Aorta (tissue), 5 donors: ENCODE measurements around the gene CRYZL1. TPM values are rescaled to one million over a fixed set of nuclear protein-coding genes. Genes with fewer than 3 reads are reported as not detected.

Source experiments
- ATAC-seq: fragments of 200-7000 bp; cut with Tn5 transposase; one replicate; pipeline ENCODE4 v1.9.1; 2022; ENCODE audit warnings: moderate library complexity; ENCODE audit not compliant: low FRiP score
- DNase-seq, 2 donors: peaks; one replicate each; pipeline ENCODE4 v3.0.0-alpha.2; 2020
- H3K27ac ChIP-seq, 2 donors: one replicate each; pipeline ENCODE4 v1.5.1; 2013; ENCODE audit warnings: low read length in 2 of 2, mild to moderate bottlenecking in 2 of 2, moderate library complexity in 2 of 2, control low read depth in 1 of 2, inconsistent platforms in 1 of 2, low read depth in 1 of 2
- H3K27me3 ChIP-seq, 2 donors: one replicate each; pipeline ENCODE4 v1.6.1; 2013; ENCODE audit warnings: control low read depth in 1 of 2, low read length in 1 of 2, mild to moderate bottlenecking in 1 of 2, moderate library complexity in 1 of 2; ENCODE audit not compliant: insufficient read depth in 2 of 2, control insufficient read depth in 1 of 2
- H3K36me3 ChIP-seq, 2 donors: one replicate each; pipeline ENCODE4 v1.6.1; 2013; ENCODE audit warnings: control low read depth in 1 of 2, low read length in 1 of 2, mild to moderate bottlenecking in 1 of 2; ENCODE audit not compliant: insufficient read depth in 2 of 2, control insufficient read depth in 1 of 2
- H3K4me1 ChIP-seq, 2 donors: one replicate each; pipeline ENCODE4 v1.6.1; 2013; ENCODE audit warnings: low read length in 2 of 2, control low read depth in 1 of 2, mild to moderate bottlenecking in 1 of 2, moderate library complexity in 1 of 2; ENCODE audit not compliant: insufficient read depth in 2 of 2, control insufficient read depth in 1 of 2
- H3K4me3 ChIP-seq, 2 donors: one replicate each; pipeline ENCODE4 v1.5.1; 2013; ENCODE audit warnings: low read length in 2 of 2, control low read depth in 1 of 2, mild to moderate bottlenecking in 1 of 2
- H3K9me3 ChIP-seq: one replicate; pipeline ENCODE4 v1.6.1; 2013; ENCODE audit warnings: mild to moderate bottlenecking, low read length; ENCODE audit not compliant: control insufficient read depth
- WGBS, 2 donors: extraction: QIAGEN DNeasy Blood & Tissue Kit; methylation state at CpG; one replicate each; pipeline ENCODE4 v1.1.7; 2013; 5-methylcytosine and 5-hydroxymethylcytosine counted together
- intact Hi-C, 2 donors: fragments of 100-400 bp; cut with DNase I; formaldehyde crosslinking; loops; one replicate each; pipeline versions ENCODE4 v1.14.2 to v1.15.0; 2022
- polyA plus RNA-seq, 2 donors: library from polyadenylated mRNA; stranded (reverse); fragments of 200-250 nt; gene quantifications; one replicate each; pipeline ENCODE4 v1.2.3, GENCODE V29; 2013
- total RNA-seq, 2 donors: library from RNA; stranded (reverse); fragmentation: NEBNext Ultra II Directional; extraction: Animal tissue kit (Norgen Biotek cat#: 25700); gene quantifications; one replicate each; pipeline ENCODE4 v1.2.1, GENCODE V29; 2021
- donor health status: healthy with polysubstance abuse.
- donor health status: Bipolar disorder and iron deficiency.
- donor health status: DM: no; HTN: no; CAD: no.
- donor health status: DM: no; HTN: no; CAD: no.
- donor health status: DM: yes; HTN: yes; CAD: no.

CRYZL1 gene
- total and polyA plus RNA-seq, 4 donors: 49.4 to 65.2 (median 61.5) TPM

- Histone ChIP-seq H3K27ac (no peak overlapping the region), H3K4me3 (no peak overlapping the region), H3K9me3 (no peaks in the 10 kb centered on the region), H3K4me1 (peaks cover 0 to 3% of the 10 kb centered on the region in 2 donors), H3K27me3 (no peaks in the 10 kb centered on the region), H3K36me3 (no peaks in the 10 kb centered on the region)
- no peak for DNase-seq
- 70 to 84% methylated on average over 8 of the region's 8 CpGs for WGBS, 2 donors
- intact Hi-C loops: loop anchor here in 1 of 2 donors (5.0 to 10.0 kb wide), 2 partner anchors 68 to 105 kb away; no protein-coding TSS in a partner anchor
- ATAC-seq: peak; percentile 25
These were observed 15.7 kb upstream of the CRYZL1 start for GRCh38 chr21:33657124-33657820.

- WGBS, 2 donors: 21 to 24% methylated on average over 8 of the region's 8 CpGs
- Histone ChIP-seq H3K4me3 (no peak overlapping the region), H3K4me1 (peaks cover 0 to 3% of the 10 kb centered on the region in 2 donors), H3K27ac (peak overlapping the region; percentile 8 to 78), H3K27me3 (no peaks in the 10 kb centered on the region), H3K9me3 (no peaks in the 10 kb centered on the region), H3K36me3 (no peaks in the 10 kb centered on the region)
- no peak for ATAC-seq
- DNase-seq: no peak
- intact Hi-C loops: loop anchor here in 1 of 2 donors (5.0 to 10.0 kb wide), 2 partner anchors 69 to 107 kb away; no protein-coding TSS in a partner anchor
These were observed 14.2 kb upstream of the CRYZL1 start for GRCh38 chr21:33655588-33656221.

- intact Hi-C loops: loop anchor here in 1 of 2 donors (5.0 to 10.0 kb wide), 2 partner anchors 33 to 70 kb away; no protein-coding TSS in a partner anchor
- no peak for ATAC-seq
- Histone ChIP-seq H3K9me3 (no peaks in the 10 kb centered on the region), H3K27me3 (no peaks in the 10 kb centered on the region), H3K4me3 (no peak overlapping the region), H3K27ac (no peak overlapping the region), H3K36me3 (no peaks in the 10 kb centered on the region), H3K4me1 (peaks cover 0 to 3% of the 10 kb centered on the region in 2 donors)
- no peak for DNase-seq
- 91 to 96% methylated on average over 4 of the region's 4 CpGs for WGBS, 2 donors
These were observed 12.9 kb upstream of the CRYZL1 start for GRCh38 chr21:33654412-33654811.

- H3K9me3 ChIP-seq: no peaks in the 10 kb centered on the region
- no peak overlapping the region for H3K4me3 ChIP-seq
- no peaks in the 10 kb centered on the region for H3K27me3 ChIP-seq
- peaks cover 0 to 3% of the 10 kb centered on the region in 2 donors for H3K4me1 ChIP-seq
- intact Hi-C loops: loop anchor here in 1 of 2 donors (5.0 to 10.0 kb wide), 2 partner anchors 35 to 73 kb away; no protein-coding TSS in a partner anchor
- WGBS, 2 donors: 78 to 83% methylated on average over 8 of the region's 8 CpGs
- no peak for ATAC-seq
- DNase-seq: no peak
- H3K36me3 ChIP-seq: no peaks in the 10 kb centered on the region
- H3K27ac ChIP-seq: no peak overlapping the region
These were observed 10.6 kb upstream of the CRYZL1 start for GRCh38 chr21:33651965-33652680.

GRCh38 chr21:33650929-33651509 lies 9.5 kb upstream of the CRYZL1 start:
- no peak for ATAC-seq
- H3K9me3 ChIP-seq: no peaks in the 10 kb centered on the region
- no peak for DNase-seq
- H3K27me3 ChIP-seq: no peaks in the 10 kb centered on the region
- WGBS, 2 donors: 74 to 75% methylated on average over 7 of the region's 7 CpGs
- no peak overlapping the region for H3K4me3 ChIP-seq
- peaks cover 0 to 3% of the 10 kb centered on the region in 2 donors for H3K4me1 ChIP-seq
- H3K27ac ChIP-seq: no peak overlapping the region
- H3K36me3 ChIP-seq: no peaks in the 10 kb centered on the region
- intact Hi-C loops: loop anchor here in 1 of 2 donors (5.0 to 10.0 kb wide), 2 partner anchors 36 to 74 kb away; no protein-coding TSS in a partner anchor

GRCh38 chr21:33650230-33650629 lies 8.7 kb upstream of the CRYZL1 start:
- WGBS, 2 donors: 66 to 68% methylated on average over 7 of the region's 7 CpGs
- intact Hi-C loops: loop anchor here in 1 of 2 donors (5.0 to 10.0 kb wide), 2 partner anchors 37 to 75 kb away; no protein-coding TSS in a partner anchor
- H3K9me3 ChIP-seq: no peaks in the 10 kb centered on the region
- no peak overlapping the region for H3K4me3 ChIP-seq
- no peak overlapping the region for H3K27ac ChIP-seq
- peaks cover under 1 to 3% of the 10 kb centered on the region in 2 donors for H3K4me1 ChIP-seq
- no peaks in the 10 kb centered on the region for H3K36me3 ChIP-seq
- ATAC-seq (no peak), DNase-seq (no peak)
- H3K27me3 ChIP-seq: no peaks in the 10 kb centered on the region

- DNase-seq: no peak
- H3K4me1 ChIP-seq: peaks cover 0 to 4% of the 10 kb centered on the region in 2 donors
- intact Hi-C loops: loop anchor here (10.0 kb wide), 2 partner anchors 106 to 176 kb away; no protein-coding TSS in a partner anchor
These were observed 7.0 kb upstream of the CRYZL1 start for GRCh38 chr21:33648555-33648954.

GRCh38 chr21:33647587-33647986 lies 6.0 kb upstream of the CRYZL1 start:
- Histone ChIP-seq H3K27ac (no peak overlapping the region), H3K9me3 (no peaks in the 10 kb centered on the region), H3K4me3 (no peak overlapping the region), H3K4me1 (peaks cover 0 to 4% of the 10 kb centered on the region in 2 donors), H3K27me3 (no peaks in the 10 kb centered on the region), H3K36me3 (no peaks in the 10 kb centered on the region)
- ATAC-seq (no peak), DNase-seq (no peak)
- intact Hi-C loops: loop anchor here (10.0 kb wide), 2 partner anchors 107 to 177 kb away; no protein-coding TSS in a partner anchor
- WGBS, 2 donors: 75 to 76% methylated on average over 3 of the region's 3 CpGs

More at GRCh38 chr21:33648555-33648954, 7.0 kb upstream of the CRYZL1 start:
- Histone ChIP-seq H3K27ac (no peak overlapping the region), H3K27me3 (no peaks in the 10 kb centered on the region), H3K4me3 (no peak overlapping the region), H3K36me3 (no peaks in the 10 kb centered on the region), H3K9me3 (no peaks in the 10 kb centered on the region)
- no peak for ATAC-seq
- WGBS, 2 donors: 99 to 100% methylated on average over 1 of the region's 1 CpG
